ENCODE data around the gene ABHD17A.

GRCh38 chr19:1933244-1933643 lies 47.9 kb upstream of the ABHD17A start:
- TF ChIP-seq, protein P1, sequence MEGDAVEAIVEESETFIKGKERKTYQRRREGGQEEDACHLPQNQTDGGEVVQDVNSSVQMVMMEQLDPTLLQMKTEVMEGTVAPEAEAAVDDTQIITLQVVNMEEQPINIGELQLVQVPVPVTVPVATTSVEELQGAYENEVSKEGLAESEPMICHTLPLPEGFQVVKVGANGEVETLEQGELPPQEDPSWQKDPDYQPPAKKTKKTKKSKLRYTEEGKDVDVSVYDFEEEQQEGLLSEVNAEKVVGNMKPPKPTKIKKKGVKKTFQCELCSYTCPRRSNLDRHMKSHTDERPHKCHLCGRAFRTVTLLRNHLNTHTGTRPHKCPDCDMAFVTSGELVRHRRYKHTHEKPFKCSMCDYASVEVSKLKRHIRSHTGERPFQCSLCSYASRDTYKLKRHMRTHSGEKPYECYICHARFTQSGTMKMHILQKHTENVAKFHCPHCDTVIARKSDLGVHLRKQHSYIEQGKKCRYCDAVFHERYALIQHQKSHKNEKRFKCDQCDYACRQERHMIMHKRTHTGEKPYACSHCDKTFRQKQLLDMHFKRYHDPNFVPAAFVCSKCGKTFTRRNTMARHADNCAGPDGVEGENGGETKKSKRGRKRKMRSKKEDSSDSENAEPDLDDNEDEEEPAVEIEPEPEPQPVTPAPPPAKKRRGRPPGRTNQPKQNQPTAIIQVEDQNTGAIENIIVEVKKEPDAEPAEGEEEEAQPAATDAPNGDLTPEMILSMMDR (IDR thresholded peaks at IDR 0.05) = no peak
- TF ChIP-seq EZH2 (IDR thresholded peaks at IDR 0.05; ENCODE audit: borderline replicate concordance, insufficient read depth, low read depth, low read length, poor library complexity, severe bottlenecking) = no peak

All from B cell (primary cell).